Measurements from ENCODE around the gene AKAP9.
"Not testable (repeated sequence)": the region's sequence is repeated elsewhere in the genome, so short reads cannot be mapped to it uniquely, and the experiment has no call there.

The AKAP9 gene

DNA sequence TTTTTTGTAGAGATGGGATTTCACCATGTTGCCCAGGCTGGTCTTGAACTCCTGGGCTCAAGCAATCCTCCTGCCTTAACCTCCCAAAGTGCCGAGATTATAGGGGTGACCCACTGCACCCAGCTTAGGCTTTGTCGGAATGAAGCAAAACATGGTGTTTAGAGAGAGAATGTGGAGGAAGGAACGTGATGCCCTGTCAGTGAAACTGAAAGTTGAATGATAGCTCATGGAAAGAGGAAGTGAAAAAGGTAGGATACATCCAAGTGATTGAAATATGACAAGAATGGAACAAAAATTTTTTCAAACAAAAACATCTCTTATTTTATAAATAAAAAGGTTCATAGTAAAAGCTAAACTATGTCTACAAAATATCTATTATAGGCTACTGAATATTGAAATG, 5.9 kb downstream of the AKAP9 start:
- no peak for DNase-seq (ENCODE audit: low read depth)

DNA sequence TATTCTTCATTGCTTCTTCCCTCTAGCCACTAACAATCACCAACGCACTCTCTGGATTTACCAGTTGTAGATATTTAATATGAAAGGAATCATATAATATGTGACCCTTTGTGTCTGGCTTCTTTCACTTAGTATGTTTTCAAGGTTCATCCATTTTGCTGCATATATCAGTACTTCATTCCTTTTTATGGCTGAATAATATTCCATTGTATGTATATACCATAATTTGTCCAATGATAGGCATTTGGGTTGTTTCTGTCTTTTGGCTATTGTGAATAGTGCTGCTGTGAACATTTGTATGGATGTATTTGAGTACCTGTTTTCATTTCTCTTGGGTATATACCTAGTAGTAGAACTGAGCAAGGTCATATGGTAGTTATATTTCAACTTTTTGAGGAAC, 7.3 kb downstream of the AKAP9 start:
- DNase-seq (ENCODE audit: low read depth): no peak

DNA sequence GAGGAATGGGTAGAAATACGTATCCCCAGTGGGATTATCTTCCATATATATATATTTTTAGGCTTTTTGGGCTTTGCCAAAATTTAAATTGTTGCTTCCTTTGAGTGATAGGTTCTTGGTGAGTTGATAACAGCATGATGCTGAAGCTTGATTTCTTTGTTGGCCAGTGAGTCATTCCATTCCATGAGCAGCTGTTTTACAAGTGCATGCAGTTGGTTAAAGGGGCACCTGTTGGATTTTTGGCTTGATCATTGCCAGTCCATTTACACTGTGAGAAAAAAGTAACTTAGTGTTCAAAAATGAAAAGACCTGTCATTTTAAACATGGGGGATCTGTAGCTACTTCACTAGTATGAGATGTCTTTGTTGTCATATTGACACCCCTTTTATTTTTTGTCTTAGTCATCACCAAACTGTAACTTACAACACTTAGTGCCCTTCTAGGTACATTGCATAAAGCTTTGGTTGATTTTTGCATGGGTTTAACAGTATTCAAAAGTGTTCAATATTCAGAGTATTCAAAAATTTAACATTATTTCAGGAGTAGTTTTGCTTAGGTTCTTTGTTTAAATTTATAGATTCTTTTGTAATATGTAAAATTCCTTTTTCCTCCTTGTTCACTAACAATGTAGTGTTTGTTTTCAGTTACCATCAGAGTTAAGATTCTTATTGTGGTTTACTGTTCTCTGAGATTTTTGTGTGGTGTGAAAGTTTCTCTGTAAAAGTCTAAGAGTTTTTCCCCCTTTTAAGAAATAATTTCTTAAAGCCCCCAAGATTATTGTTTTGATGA, 8.8 kb downstream of the AKAP9 start:
- DNase-seq (ENCODE audit: low read depth): no peak

DNA sequence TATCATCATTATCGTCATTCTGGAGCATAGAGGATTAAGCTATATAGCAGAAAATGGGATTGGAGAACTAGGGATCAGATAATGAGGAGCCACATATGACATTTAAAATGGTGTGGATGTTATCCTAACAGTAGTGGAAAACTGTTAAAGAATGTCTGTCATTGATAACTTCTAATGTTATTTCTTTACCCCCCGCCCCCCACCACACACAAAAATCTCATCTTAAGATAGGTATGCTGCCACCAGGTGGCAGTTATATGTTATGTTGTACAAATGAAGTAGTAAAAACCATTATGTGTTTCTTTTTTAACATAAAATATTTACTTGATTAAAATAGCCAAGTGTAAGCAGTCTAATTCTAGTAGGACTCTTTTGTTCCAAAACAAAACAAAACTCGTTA, 13.0 kb downstream of the AKAP9 start:
- DNase-seq (ENCODE audit: low read depth): no peak

DNA sequence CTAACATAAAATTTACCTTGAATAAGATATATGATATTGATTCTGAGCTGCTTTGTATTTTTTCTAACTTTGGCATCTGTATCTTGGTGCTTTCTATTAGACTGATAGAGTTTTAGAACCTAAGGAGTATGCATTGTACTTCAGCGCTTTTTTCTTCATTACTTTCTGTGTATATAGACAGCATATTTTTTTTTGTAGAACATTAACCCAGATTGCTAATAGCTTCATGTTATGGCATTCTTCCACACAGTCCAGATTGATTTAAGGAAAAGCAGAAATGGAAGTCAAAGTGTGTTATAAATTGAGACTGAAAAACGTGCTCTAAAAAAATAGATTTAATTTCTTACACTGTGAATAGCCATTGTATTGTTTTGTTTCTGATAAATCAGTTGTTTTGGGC, 15.8 kb downstream of the AKAP9 start:
- DNase-seq (ENCODE audit: low read depth): not testable (repeated sequence)

DNA sequence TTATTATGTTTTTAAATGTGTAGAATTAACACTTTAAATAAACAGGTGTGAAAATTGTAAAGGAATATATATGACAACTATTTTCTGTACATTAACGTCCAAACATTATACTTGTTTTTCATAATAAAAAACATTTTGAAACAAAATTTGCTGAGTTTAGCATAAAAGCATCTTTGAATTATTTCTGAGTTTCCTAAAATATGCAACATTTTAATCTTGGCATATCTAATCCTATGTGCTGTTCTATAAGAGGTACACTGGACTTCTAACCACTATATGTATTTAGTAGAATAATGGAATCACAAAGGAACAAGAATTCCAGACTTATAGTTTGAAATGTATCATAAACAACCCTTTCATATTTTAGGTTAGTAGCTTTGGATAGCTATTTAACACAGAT, 16.6 kb downstream of the AKAP9 start:
- no peak for DNase-seq (ENCODE audit: low read depth)

DNA sequence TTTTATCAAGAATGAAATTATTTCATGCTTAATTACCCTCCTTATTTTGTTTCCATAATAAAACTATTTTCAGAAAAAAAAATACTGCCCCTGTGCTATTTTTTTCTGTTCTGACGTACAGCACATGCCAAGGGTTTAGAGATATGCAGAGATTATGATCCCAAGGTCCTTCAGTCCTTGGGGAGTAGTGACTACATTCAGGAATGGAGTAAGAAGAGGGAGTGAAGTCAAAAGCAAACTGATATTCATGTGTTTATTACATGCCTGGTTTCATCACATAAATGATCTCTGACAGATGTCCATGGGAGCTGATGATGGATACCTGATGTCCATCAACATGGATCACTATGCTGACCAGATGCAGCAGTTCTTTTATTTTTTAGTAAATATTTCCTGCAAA, 17.2 kb downstream of the AKAP9 start:
- DNase-seq (ENCODE audit: low read depth): no peak

DNA sequence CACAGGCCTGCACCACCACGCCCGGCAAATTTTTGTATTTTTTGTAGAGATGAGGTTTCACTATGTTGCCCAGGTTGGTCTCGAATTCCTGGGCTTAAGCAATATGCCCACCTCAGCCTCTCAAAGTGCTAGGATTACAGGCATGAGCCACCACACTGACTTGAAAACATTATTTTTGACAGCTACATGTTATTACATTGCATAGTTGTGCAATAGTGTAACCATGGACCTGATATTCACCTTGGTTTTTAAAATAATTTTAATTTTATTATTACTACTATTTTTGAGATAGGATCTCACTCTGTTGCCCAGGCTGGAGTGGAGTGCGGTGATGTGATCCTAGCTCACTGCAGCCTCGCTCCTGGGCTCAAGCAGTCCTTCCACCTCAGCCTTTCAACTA, 18.4 kb downstream of the AKAP9 start:
- no peak for DNase-seq (ENCODE audit: low read depth)

DNA sequence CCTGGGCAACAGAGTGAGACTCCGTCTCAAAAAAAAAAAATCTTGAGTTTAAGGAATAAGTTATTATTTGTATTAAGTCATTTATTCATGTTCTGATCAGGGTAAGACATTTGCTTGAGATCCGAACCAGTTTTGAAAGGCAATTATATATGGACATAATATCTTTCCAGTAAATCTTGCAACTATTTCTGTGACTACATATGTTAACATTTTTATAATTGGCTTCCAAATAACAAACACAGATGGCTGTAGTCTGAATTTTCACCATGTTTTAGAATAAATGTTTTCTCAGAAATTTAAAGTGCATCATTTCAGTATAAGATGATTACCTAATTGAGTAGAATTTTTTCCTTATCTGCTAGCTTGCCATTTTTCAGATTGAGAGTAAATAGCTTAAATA, 21.2 kb downstream of the AKAP9 start:
- no peak for DNase-seq (ENCODE audit: low read depth)

DNA sequence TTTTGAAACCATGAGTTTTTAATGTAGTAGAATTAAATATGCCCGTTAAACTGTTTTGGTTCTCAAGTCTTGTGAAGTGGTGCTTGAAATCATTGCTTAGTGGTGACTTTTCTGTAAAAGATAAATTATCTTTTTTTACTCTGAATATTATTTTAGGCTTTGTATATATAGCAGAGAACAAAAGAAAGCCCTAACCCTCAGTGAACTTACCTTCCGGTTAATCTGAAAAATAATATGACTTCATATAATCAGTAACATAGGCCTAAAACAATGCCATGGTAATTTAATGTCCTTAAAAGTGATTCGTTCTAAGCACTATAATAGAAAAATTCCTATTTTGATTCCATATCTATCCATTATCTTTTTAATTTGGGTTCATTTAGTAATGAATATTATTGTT, 21.8 kb downstream of the AKAP9 start:
- DNase-seq (ENCODE audit: low read depth): no peak

DNA sequence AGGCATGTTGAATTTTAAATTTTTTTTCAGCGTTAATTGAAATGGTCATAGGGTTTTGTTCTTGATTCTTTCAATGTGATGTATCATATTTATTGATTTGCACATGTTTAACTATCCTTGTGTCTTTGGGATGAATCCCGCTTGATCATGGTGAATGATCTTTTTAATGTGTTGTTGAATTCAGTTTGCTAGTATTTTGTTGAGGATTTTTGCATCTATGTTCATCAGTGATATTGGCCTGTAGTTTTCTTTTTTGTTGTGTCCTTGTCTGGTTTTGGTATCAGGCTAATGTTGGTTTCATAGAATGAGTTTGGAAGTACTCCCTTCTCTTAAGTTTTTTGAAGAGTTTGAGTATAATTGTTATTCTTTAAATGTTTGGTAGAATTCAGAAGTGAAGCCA, 26.9 kb downstream of the AKAP9 start:
- DNase-seq (ENCODE audit: low read depth): not testable (repeated sequence)

DNA sequence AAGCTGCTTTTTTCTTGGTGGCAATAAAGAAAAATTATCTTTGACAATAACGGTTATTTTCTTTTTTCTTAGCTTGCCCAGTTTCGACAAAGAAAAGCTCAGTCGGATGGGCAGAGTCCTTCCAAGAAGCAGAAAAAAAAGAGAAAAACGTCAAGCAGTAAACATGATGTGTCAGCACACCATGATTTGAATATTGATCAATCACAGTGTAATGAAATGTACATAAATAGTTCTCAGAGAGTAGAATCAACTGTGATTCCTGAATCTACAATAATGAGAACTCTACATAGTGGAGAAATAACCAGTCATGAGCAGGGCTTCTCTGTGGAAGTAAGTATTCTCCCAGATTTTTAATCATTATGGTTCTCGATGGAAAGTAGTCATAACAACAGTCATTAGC, 33.0 kb downstream of the AKAP9 start:
- DNase-seq (ENCODE audit: low read depth): no peak

DNA sequence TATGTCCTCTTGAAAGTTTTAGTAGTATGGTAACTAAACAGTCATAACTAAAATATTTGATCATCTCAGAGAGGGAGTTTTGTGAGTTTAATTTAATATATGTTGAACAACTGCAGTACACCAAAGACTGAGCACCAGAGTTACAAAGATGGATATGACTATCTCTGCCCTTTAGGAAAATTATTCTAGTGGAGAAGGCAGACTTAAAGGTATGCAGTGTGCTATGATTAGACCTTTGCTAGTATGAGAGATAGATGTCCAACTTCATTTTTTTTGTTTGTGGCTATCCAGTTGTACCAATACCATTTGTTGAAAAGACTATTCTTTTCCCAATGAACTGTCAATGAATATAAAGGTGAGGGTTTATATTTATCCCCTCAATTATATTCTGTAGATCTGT, 33.4 kb downstream of the AKAP9 start:
- no peak for DNase-seq (ENCODE audit: low read depth)

DNA sequence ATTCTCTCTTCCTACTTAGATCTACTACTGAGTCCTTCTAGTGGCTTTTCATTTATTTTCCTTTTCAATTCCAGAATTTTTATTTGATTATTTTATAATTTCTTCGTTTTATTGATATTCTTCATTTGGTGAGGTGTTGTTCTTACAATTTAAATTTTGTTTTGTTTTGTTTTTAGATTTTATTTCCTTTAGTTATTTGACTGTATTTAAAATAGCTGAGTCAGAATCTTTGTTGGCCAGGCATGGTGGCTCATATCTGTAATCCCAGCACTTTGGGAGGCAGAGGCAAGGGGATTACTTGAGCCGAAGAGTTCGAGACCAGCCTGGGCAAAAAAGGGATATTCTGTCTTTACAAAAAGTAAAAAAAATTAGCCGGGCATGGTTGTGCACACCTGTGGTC, 36.1 kb downstream of the AKAP9 start:
- DNase-seq (ENCODE audit: low read depth): no peak

DNA sequence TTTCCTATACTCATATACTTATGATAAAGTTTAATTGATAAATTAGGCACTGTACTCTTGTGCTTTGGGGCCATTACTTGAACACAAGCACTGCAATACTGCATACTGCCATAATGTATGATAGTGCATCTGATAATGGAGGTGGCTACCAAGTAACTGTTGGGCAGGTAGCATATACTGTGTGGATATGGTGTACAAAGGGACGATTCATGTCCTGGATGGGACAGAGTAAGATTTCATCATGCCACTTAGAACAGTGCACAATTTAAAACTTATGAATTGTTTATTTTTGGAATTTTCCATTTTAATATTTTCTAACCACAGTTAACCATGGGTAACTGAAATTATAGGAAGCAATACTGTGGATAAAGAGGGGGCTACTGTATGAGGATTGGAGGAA, 38.9 kb downstream of the AKAP9 start:
- DNase-seq (ENCODE audit: low read depth): no peak

DNA sequence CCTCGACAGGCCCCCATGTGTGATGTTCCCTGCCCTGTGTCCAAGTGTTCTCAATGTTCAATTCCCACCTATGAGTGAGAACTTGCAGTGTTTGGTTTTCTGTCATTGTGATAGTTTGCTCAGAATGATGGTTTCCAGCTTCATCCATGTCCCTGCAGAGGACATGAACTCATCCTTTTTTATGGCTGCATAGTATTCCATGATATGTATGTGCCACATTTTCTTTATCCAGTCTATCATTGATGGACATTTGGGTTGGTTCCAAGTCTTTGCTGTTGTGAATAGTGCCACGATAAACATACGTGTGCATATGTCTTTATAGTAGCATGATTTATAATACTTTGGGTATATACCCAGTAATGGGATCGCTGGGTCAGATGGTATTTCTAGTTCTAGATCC, 41.7 kb downstream of the AKAP9 start:
- not testable (repeated sequence) for DNase-seq (ENCODE audit: low read depth)

DNA sequence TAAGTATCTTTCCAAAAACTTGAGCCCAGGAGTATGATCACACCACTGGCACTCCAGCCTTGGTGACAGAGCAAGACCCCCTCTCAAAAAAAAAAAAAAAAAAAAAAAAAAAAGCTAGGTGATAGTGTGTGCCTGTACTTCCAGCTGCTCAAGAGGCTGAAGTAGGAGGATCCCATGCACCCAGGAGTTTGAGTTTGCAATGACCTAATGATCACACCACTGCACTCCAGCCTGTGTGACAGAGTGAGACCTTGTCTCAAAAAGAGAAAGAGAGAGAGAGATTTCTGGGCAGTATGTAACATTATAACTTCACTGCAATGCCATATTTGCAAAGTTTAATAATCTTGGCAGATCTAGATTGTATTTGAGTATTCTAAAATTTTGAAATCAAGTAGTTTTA, 47.6 kb downstream of the AKAP9 start:
- no peak for DNase-seq (ENCODE audit: low read depth)

DNA sequence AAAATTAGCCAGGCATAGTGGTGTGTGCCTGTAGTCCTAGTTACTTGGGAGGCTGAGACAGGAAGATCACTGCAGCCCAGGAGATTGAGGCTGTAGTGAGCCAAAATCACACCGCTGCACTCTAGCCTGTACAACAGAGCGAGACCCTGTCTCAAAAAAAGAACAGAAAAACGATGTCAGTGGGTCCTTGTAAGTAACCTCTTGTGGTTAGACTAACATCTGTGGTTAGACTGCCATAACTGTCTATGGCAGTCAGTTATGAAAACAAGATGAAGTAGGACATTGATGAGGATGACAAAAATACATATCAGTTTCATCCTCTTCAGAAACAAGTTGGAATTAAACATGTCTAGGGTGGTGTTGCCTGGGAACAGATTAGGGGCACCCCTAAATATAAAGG, 53.3 kb downstream of the AKAP9 start:
- DNase-seq (ENCODE audit: low read depth): no peak

DNA sequence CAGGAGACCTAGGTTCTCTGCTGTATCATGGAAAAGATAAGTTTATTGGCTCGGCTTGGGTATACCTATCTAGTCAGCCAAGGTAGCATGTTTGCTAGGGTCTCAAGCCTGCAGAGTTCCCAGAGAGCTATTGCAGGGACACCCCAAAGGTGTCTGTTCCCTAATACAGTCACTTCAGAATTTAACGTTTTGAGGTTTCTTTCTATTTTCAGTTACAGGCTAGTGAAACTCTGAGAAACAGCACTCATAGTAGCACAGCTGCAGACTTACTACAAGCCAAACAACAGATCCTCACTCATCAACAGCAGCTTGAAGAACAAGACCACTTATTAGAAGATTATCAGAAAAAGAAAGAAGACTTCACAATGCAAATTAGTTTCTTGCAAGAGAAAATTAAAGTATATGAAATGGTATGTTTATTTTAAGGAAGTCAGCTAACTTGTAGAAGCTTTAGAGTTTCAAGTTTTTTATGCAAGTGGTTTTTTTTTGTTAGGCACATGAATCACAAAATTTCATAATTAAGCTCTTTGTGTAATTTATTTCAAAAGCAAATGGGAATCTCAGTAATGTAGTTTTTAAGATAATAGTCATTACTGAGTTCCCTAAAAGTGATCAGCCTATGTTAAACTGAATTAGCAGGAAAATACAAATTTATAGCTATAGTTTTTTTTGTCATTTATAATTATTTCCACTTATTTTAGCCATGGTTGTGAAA, 54.9 kb downstream of the AKAP9 start:
- no peak for DNase-seq (ENCODE audit: low read depth)

DNA sequence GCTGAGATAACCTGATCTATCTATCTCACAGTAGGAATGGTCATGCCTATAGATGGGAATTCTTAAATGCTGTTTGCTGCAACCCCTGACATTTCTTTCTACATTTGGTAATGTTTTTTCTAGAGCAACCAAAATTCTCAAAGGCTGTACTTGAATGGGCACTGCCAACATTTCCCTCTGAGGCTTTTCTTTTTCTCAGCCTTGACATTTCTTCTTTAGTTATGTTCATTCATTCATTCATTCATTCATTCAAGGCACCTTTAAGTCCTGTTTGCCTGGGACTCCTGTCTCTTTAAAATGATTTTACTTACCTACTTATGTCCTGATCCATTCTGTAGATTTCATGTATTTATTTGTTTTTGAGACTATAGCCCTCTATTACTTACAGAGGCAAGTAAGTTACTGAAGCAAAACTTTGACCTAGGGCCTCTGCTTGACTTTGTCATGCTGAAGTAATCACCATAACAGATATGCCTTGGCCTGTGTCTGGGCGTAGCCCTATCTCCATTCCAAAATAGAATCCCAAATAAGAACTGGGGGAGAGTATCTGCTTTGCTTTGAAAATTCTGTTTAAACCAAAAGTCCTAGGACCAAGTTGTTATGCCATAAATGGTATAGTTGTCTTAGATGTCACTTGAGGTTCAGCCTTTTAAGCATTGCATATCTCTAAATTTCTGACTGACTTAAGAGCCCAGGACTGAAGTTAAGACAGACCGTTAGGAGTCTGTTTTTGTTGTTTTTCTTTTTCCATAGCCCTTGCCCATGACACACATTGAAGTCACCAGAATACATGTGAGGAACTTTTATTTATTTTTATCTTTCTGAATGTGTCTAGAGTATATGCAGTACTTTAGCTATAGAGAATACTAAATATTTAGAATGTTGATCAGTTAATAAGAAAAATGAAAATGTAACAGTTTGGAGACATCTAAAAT, 59.2 kb downstream of the AKAP9 start:
- DNase-seq (ENCODE audit: low read depth): no peak

DNA sequence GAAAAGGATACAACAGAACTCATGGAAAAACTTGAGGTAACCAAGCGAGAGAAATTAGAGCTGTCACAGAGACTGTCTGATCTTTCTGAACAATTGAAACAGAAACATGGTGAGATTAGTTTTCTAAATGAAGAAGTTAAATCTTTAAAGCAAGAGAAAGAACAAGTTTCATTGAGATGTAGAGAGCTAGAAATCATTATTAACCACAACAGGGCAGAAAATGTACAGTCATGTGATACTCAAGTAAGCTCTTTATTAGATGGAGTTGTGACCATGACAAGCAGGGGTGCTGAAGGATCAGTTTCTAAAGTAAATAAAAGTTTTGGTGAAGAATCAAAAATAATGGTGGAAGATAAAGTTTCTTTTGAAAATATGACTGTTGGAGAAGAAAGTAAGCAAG, 62.1 kb downstream of the AKAP9 start:
- DNase-seq (ENCODE audit: low read depth): no peak

DNA sequence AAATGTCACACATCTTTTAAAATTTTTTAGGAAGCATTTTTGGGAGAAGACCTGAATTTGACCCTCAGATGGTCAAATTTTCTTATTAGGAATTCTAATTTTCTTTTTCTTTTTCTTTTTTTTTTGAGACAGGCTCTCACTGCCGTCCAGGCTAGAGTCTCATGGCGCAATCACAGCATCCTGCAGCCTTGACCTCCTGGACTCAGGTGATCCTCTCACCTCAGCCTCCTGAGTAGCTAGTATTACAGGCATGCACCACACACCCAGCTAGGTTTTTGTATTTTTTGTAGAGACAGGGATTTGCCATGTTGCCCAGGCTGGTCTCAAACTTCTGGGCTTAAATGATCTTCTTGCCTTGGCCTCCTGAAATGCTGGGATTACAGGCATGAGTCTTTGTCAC, 65.4 kb downstream of the AKAP9 start:
- no peak for DNase-seq (ENCODE audit: low read depth)

DNA sequence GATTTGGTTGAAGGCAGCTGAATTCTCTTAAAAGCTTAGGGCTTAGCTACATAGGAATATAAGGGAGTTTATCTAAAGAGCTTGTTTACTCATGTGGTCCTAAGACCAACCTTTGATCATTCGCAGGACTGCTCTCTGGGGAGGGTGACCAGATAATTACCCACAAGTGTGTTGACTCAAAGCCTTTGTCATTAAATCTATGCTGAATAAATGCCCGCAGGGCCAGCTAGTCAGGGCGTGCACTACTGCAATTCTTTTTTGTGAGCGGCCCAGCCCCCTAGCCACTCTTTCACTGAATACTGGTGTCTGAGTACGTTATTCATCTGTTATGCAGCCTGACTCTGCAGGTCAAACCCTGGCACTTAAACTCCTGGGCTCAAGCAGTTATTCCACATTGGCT, 69.6 kb downstream of the AKAP9 start:
- no peak for DNase-seq (ENCODE audit: low read depth)
